ENCODE measurements around the gene PRLR. TPM values are rescaled to one million over a fixed set of nuclear protein-coding genes. Genes with fewer than 3 reads are reported as not detected.

PRLR gene
- total and polyA plus RNA-seq, 2 of the 8 experiments (the other 6 are each of a cell fraction or from before 2014, with no cell fraction given): 0.53 to 2.5 TPM

DNA sequence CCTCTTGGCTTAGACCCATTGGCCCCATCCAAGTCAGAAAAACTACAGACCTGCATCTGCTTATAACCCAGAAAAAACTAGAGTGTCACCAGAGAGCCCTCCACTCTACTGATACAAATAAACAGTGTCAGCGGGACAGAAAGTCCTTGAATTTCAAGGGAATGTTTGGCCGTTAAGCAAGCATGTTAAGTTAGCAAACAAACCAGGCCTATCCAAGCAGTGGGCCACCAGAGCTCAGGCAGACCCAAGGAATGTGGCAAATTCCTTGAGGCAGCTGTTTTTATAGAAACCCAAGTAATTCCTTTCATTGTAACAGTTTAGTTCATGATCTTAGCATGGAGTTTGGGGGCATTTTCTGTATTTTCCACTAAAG lies 70.9 kb downstream of the PRLR start:
- H2BK15ac ChIP-seq (ENCODE audit: low read length): no peak overlapping the region
- H4K20me1 ChIP-seq (replicated peaks in 1 of 2; ENCODE audit: control insufficient read depth in 1 of 2, insufficient read depth in 2 of 2, low read length in 2 of 2): no peaks in the 10 kb centered on the region
- H3K4me2 ChIP-seq (ENCODE audit: insufficient read depth in 1 of 2, low read depth in 2 of 2, low read length in 2 of 2): no peak overlapping the region
- no peaks in the 10 kb centered on the region for H3K23me2 ChIP-seq (ENCODE audit: low read depth, low read length)
- no peak overlapping the region for H3K27ac ChIP-seq (ENCODE audit: low read depth, low read length)
- H3K79me2 ChIP-seq (ENCODE audit: control insufficient read depth in 1 of 2, insufficient read depth in 2 of 2, low read length in 2 of 2): no peaks in the 10 kb centered on the region
- no peaks in the 10 kb centered on the region for H3K36me3 ChIP-seq (ENCODE audit: control insufficient read depth in 2 of 4, insufficient read depth in 4 of 4, low read length in 3 of 4)
- WGBS, 2 experiments (ENCODE audit: extremely low coverage in 1 of 2, insufficient coverage in 1 of 2, insufficient read length in 1 of 2, insufficient replicate concordance in 2 of 2, low coverage in 1 of 2, low lambda C conversion rate in 2 of 2, missing lambda C conversion rate in 1 of 2): 88% methylated on average over 2 of the region's 2 CpGs; no CpG with 5 or more reads in 1 of the 2 experiments
- H3K79me1 ChIP-seq (ENCODE audit: low read depth, low read length): no peaks in the 10 kb centered on the region
- no peak overlapping the region for H2BK5ac ChIP-seq (ENCODE audit: low read depth, low read length)
- H2BK12ac ChIP-seq (ENCODE audit: low read depth, low read length): no peak overlapping the region
- H4K8ac ChIP-seq (ENCODE audit: extremely low read depth, insufficient read depth, low read length): no peak overlapping the region
- H3K9me3 ChIP-seq (ENCODE audit: insufficient read depth in 2 of 2, low read depth in 1 of 2, low read length in 1 of 2): no peaks in the 10 kb centered on the region
- ChIA-PET CTCF (ENCODE audit: partially characterized antibody) (interaction anchor here (0.6 to 2.6 kb wide), 3 partner anchors 22 to 71 kb away, joined by 3 to 13 read pairs (median 4); partner anchors contain the start of gene PRLR), POLR2A (ENCODE audit: partially characterized antibody) (no interaction called here)
- H3K4ac ChIP-seq (replicated peaks; ENCODE audit: insufficient read length, low read depth, low read length): no peak overlapping the region
- no peak overlapping the region for H3K9ac ChIP-seq (replicated peaks in 1 of 4; ENCODE audit: extremely low read depth in 1 of 4, low read depth in 3 of 4, low read length in 3 of 4)
- no peak overlapping the region for H4K5ac ChIP-seq (ENCODE audit: insufficient read length, low read depth, low read length)
- H3K18ac ChIP-seq (ENCODE audit: extremely low read depth, low read length): no peak overlapping the region
- H3K27me3 ChIP-seq (replicated peaks in 1 of 4; ENCODE audit: control insufficient read depth in 3 of 4, extremely low read depth in 1 of 4, insufficient read depth in 3 of 4, low read length in 3 of 4): no peaks in the 10 kb centered on the region
- no peak overlapping the region for H2AFZ ChIP-seq (ENCODE audit: low read length)
- FAIRE-seq (no peak), DNase-seq (ENCODE audit: low read depth in 1 of 2, low spot score in 2 of 2) (peak in 1 of 2 experiments; percentile 10)
- no peak overlapping the region for H2AK5ac ChIP-seq (ENCODE audit: low read depth, low read length)
- H2BK20ac ChIP-seq (ENCODE audit: low read length): no peak overlapping the region
- no peak overlapping the region for H2BK120ac ChIP-seq (replicated peaks; ENCODE audit: low read depth, low read length)
- no peaks in the 10 kb centered on the region; a peak in 1 of 7 replicates for H3K4me1 ChIP-seq (replicated peaks in 1 of 4; ENCODE audit: control insufficient read depth in 3 of 4, insufficient read depth in 4 of 4, low read length in 3 of 4)
- no peak overlapping the region for H3K4me3 ChIP-seq (ENCODE audit: extremely low read depth in 1 of 4, insufficient read depth in 2 of 4, low read depth in 3 of 4, low read length in 4 of 4)
- no peak overlapping the region for H3K14ac ChIP-seq (ENCODE audit: insufficient read length)
- TF ChIP-seq JUND (IDR thresholded peaks at IDR 0.05; ENCODE audit: low read length) (no peak), TEAD4 (IDR thresholded peaks at IDR 0.05; ENCODE audit: low read depth, low read length) (peak; percentile 63)
- H3K23ac ChIP-seq (ENCODE audit: insufficient read length): no peak overlapping the region
- no peak overlapping the region for H3K56ac ChIP-seq (replicated peaks; ENCODE audit: insufficient read length, low read depth, low read length)
- no peak overlapping the region for H4K91ac ChIP-seq (replicated peaks; ENCODE audit: insufficient read length, low read length)
